NCI-H2029 treated with DMSO at 0.1 percent for 48 hours (cell line): ENCODE data around the gene SH2D3C.

Experiments
- DNase-seq: peaks from one replicate; lab custom pipeline; 2025; lab: John Stamatoyannopoulos, UW

Gene SH2D3C

GRCh38 chr9:127694890-127695720 lies 83.4 kb downstream of the SH2D3C start:
- DNase-seq = no peak

- no peak for DNase-seq
Measured at GRCh38 chr9:127693697-127694096, 84.8 kb downstream of the SH2D3C start.

GRCh38 chr9:127693143-127693542 lies 85.3 kb downstream of the SH2D3C start:
- DNase-seq = no peak

- no peak for DNase-seq
Measured at GRCh38 chr9:127692071-127692470, 86.4 kb downstream of the SH2D3C start.

- DNase-seq = no peak
Measured at GRCh38 chr9:127690735-127691134, 87.7 kb downstream of the SH2D3C start.

GRCh38 chr9:127689329-127690000 lies 89.0 kb downstream of the SH2D3C start:
- DNase-seq = no peak
